Cardiac atrium fibroblast (primary cell): ENCODE results near the gene NUDT4. TPM values are rescaled to one million over a fixed set of nuclear protein-coding genes. Genes with fewer than 3 reads are reported as not detected.

ENCODE experiments used
- total RNA-seq: library from RNA; depleted of rRNA; stranded (reverse); fragments of >200 nt; gene quantifications from 2 replicates; pipeline ENCODE4 v1.2.3, GENCODE V29; 2015

The NUDT4 gene
- total RNA-seq: 54.4 and 63.4 TPM in 2 replicates

GRCh38 chr12:93377252-93378195, at the start of gene NUDT4:
Gene NUDT4 (plus strand): TSS chr12:93377925. CDS start chr12:93378323, 398 bp downstream.

GRCh38 chr12:93441617-93442410, 64.1 kb downstream of the NUDT4 start, which contains the start of gene UBE2N:
Gene UBE2N (minus strand): TSS chr12:93441947. CDS start chr12:93441884, 63 bp downstream.

Other genes starting within 250 kb of the NUDT4 start
- gene UBE2N, start 64.0 kb downstream of the NUDT4 start, total RNA-seq: 44.2 and 56.2 TPM in 2 replicates
- 48.0 and 61.9 TPM in 2 replicates for gene MRPL42, start 89.6 kb downstream of the NUDT4 start, total RNA-seq
- 19.1 and 33.6 TPM in 2 replicates for gene SOCS2, start 194.8 kb downstream of the NUDT4 start, total RNA-seq